Measurements from ENCODE around the gene NLRP5. TPM values are rescaled to one million over a fixed set of nuclear protein-coding genes. Genes with fewer than 3 reads are reported as not detected.

Gene NLRP5
- total and polyA plus RNA-seq, 12 donors, result not detected

DNA sequence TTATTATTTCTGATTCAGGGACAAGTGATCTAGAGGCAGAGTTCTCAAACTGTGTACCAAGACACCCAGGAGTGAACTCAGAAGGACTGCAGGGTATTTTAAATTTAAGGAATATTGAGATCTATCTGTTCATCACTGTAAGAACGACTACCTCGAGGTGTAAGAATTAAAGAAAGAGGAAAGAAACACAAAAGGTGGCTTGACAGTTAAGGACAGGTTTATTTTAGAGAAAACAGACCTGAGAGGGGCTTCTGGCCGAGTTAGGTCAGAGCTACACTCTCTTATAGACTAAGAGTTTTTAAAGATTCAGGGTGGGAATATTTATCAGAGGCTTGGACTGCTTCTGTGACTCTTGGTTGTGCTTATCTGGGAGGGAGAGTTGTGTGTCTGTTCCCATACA, 12.6 kb upstream of the NLRP5 start:
- H3K27ac ChIP-seq, result no peak overlapping the region
- H3K4me3 ChIP-seq, result no peak overlapping the region
- ATAC-seq (no peak), DNase-seq (no peak)
- intact Hi-C loops (cut with DNase I), result no loop called here
- H3K36me3 ChIP-seq, result no peaks in the 10 kb centered on the region
- peaks cover 0 to 45% (median 2%) of the 10 kb centered on the region in 11 donors for H3K9me3 ChIP-seq
- TF ChIP-seq, protein P1, sequence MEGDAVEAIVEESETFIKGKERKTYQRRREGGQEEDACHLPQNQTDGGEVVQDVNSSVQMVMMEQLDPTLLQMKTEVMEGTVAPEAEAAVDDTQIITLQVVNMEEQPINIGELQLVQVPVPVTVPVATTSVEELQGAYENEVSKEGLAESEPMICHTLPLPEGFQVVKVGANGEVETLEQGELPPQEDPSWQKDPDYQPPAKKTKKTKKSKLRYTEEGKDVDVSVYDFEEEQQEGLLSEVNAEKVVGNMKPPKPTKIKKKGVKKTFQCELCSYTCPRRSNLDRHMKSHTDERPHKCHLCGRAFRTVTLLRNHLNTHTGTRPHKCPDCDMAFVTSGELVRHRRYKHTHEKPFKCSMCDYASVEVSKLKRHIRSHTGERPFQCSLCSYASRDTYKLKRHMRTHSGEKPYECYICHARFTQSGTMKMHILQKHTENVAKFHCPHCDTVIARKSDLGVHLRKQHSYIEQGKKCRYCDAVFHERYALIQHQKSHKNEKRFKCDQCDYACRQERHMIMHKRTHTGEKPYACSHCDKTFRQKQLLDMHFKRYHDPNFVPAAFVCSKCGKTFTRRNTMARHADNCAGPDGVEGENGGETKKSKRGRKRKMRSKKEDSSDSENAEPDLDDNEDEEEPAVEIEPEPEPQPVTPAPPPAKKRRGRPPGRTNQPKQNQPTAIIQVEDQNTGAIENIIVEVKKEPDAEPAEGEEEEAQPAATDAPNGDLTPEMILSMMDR (IDR thresholded peaks at IDR 0.05), result no peak
- peaks cover 0 to 11% (median 0%) of the 10 kb centered on the region in 7 donors for H3K27me3 ChIP-seq
- no peaks in the 10 kb centered on the region for H3K4me1 ChIP-seq
- 32 to 44% methylated on average over 3 of the region's 3 CpGs for WGBS, 2 donors

DNA sequence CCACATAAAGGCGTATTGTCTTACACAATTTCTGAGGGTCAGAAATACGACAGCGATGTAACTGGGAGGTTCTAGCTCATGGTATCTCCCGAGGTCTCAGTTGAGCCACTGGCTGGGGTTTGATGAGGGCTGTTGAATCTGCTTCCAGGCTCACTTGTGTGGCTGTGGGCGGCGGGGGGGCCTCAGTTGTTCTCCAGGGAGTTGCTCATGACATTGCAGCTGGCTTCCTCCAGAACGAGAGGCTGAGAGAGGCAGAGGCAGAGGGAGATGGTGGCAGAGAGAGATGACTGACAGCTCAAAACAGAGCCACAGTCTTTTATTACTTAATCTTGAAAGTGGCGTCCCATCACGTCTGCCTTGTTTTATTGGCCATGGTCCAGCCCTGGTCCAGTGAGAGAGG, 6.2 kb upstream of the NLRP5 start:
- ATAC-seq, result no peak
- Histone ChIP-seq H3K27ac (no peak overlapping the region), H3K36me3 (no peaks in the 10 kb centered on the region), H3K9me3 (peaks cover 0 to 23% (median 0%) of the 10 kb centered on the region in 11 donors), H3K27me3 (peaks cover 0 to 13% (median 0%) of the 10 kb centered on the region in 7 donors), H3K4me3 (no peak overlapping the region), H3K4me1 (no peaks in the 10 kb centered on the region)
- 74 to 79% methylated on average over 9 of the region's 9 CpGs for WGBS, 2 donors
- TF ChIP-seq, protein P1 (IDR thresholded peaks at IDR 0.05), result no peak
- DNase-seq, result no peak
- intact Hi-C loops (cut with DNase I), result no loop called here

DNA sequence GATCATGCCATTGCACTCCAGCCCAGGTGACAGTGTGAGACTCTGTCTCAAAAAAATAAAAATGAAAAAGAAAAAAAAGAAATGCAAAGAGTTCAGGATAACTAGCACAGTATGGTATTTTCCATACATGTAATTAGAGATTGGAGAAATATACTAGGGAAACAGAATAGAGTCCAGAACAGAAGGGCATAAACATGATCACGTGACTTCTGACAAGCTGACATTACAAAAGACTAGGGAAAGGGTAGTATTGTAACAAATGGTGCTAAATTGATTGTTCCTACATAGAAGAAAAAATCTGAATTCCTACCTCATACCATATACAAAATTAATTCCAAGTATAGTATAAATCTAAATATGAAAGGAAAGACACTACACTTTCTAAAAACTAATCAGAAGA, 1.3 kb upstream of the NLRP5 start:
- Histone ChIP-seq H3K27me3 (peaks cover 0 to 6% (median 0%) of the 10 kb centered on the region in 7 donors), H3K36me3 (no peaks in the 10 kb centered on the region), H3K4me3 (no peak overlapping the region), H3K9me3 (peaks cover 0 to 8% (median 0%) of the 10 kb centered on the region in 11 donors), H3K27ac (no peak overlapping the region), H3K4me1 (no peaks in the 10 kb centered on the region)
- WGBS, 2 donors, result 65 to 70% methylated on average over 1 of the region's 1 CpG
- no peak for DNase-seq
- intact Hi-C loops (cut with DNase I), result no loop called here
- TF ChIP-seq, protein P1 (IDR thresholded peaks at IDR 0.05), result no peak
- ATAC-seq, result no peak

DNA sequence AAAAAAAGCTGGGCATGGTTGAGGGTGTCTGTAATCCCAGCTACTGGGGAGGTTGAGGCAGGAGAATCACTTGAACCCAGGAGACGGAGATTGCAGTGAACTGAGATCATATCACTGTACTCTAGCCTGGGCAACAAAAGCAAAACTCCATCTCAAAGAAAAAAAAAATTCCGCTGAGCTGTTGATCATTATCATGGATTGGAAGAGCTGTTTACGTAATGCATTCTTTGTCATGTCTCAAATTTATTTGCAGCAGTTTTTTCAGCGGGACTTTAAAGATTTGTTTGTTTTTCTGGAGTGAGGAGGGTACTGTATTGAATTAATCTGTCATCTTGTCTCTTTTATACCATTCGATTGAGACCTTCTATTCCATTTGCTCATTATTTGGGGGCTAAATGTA, 4.3 kb downstream of the NLRP5 start:
- Histone ChIP-seq H3K27ac (no peak overlapping the region), H3K36me3 (no peaks in the 10 kb centered on the region), H3K4me1 (no peaks in the 10 kb centered on the region), H3K4me3 (no peak overlapping the region), H3K27me3 (peaks cover 0 to 3% (median 0%) of the 10 kb centered on the region in 7 donors), H3K9me3 (peaks cover 0 to 9% (median 0%) of the 10 kb centered on the region in 11 donors)
- ATAC-seq, result no peak
- DNase-seq, result no peak
- 78 to 82% methylated on average over 5 of the region's 5 CpGs for WGBS, 2 donors
- intact Hi-C loops (cut with DNase I), result no loop called here
- TF ChIP-seq, protein P1 (IDR thresholded peaks at IDR 0.05), result no peak

Measured in heart right ventricle (tissue), 16 donors.